ENCODE data around the gene CACNB2. TPM values are rescaled to one million over a fixed set of nuclear protein-coding genes. Genes with fewer than 3 reads are reported as not detected.

Gene CACNB2
- total RNA-seq, 1 experiment from 2014 or later = not detected

- H3K27me3 Mint-ChIP-seq (ENCODE audit: unreplicated experiment) = no peaks in the 10 kb centered on the region
- no peaks in the 10 kb centered on the region for H3K36me3 Mint-ChIP-seq (ENCODE audit: insufficient read depth, unreplicated experiment)
- intact Hi-C loops (cut with micrococcal nuclease; ENCODE audit: unreplicated experiment) = no loop called here
- BruUV-seq (replicated peaks) = no TSS peak
- CTCF ChIA-PET = no interaction called here
- DNase-seq = no peak
- H3K4me3 Mint-ChIP-seq (ENCODE audit: low read depth, unreplicated experiment) = no peak overlapping the region
- no peaks in the 10 kb centered on the region for H3K4me1 Mint-ChIP-seq (ENCODE audit: low read depth, unreplicated experiment)
- H3K9me3 Mint-ChIP-seq (ENCODE audit: low read depth, unreplicated experiment) = no peaks in the 10 kb centered on the region
- no peak for TF ChIP-seq CTCF (IDR thresholded peaks at IDR 0.05; ENCODE audit: unreplicated experiment)
- H3K27ac Mint-ChIP-seq (ENCODE audit: unreplicated experiment) = no peak overlapping the region
These were observed 414.3 kb downstream of the CACNB2 start for GRCh38 chr10:18554479-18554878.

GRCh38 chr10:18556522-18557147 lies 416.4 kb downstream of the CACNB2 start:
- Mint-ChIP-seq H3K27ac (ENCODE audit: unreplicated experiment) (no peak overlapping the region), H3K4me3 (ENCODE audit: low read depth, unreplicated experiment) (no peak overlapping the region)
- no TSS peak for BruUV-seq (replicated peaks)

GRCh38 chr10:18557960-18558359 lies 417.7 kb downstream of the CACNB2 start:
- H3K36me3 Mint-ChIP-seq (ENCODE audit: insufficient read depth, unreplicated experiment) = no peaks in the 10 kb centered on the region
- CTCF ChIA-PET = no interaction called here
- no peak for DNase-seq
- no peak for TF ChIP-seq CTCF (IDR thresholded peaks at IDR 0.05; ENCODE audit: unreplicated experiment)
- no peaks in the 10 kb centered on the region for H3K4me1 Mint-ChIP-seq (ENCODE audit: low read depth, unreplicated experiment)
- intact Hi-C loops (cut with micrococcal nuclease; ENCODE audit: unreplicated experiment) = no loop called here
- no TSS peak for BruUV-seq (replicated peaks)
- no peak overlapping the region for H3K4me3 Mint-ChIP-seq (ENCODE audit: low read depth, unreplicated experiment)
- no peaks in the 10 kb centered on the region for H3K27me3 Mint-ChIP-seq (ENCODE audit: unreplicated experiment)
- no peaks in the 10 kb centered on the region for H3K9me3 Mint-ChIP-seq (ENCODE audit: low read depth, unreplicated experiment)
- no peak overlapping the region for H3K27ac Mint-ChIP-seq (ENCODE audit: unreplicated experiment)

More at GRCh38 chr10:18556522-18557147, 416.4 kb downstream of the CACNB2 start:
- no peaks in the 10 kb centered on the region for H3K27me3 Mint-ChIP-seq (ENCODE audit: unreplicated experiment)
- no peak for DNase-seq
- intact Hi-C loops (cut with micrococcal nuclease; ENCODE audit: unreplicated experiment) = no loop called here
- H3K4me1 Mint-ChIP-seq (ENCODE audit: low read depth, unreplicated experiment) = no peaks in the 10 kb centered on the region
- TF ChIP-seq CTCF (IDR thresholded peaks at IDR 0.05; ENCODE audit: unreplicated experiment) = no peak
- H3K9me3 Mint-ChIP-seq (ENCODE audit: low read depth, unreplicated experiment) = no peaks in the 10 kb centered on the region
- no peaks in the 10 kb centered on the region for H3K36me3 Mint-ChIP-seq (ENCODE audit: insufficient read depth, unreplicated experiment)
- CTCF ChIA-PET = no interaction called here

GRCh38 chr10:18561861-18562551 lies 421.8 kb downstream of the CACNB2 start:
- Mint-ChIP-seq H3K27me3 (ENCODE audit: unreplicated experiment) (no peaks in the 10 kb centered on the region), H3K9me3 (ENCODE audit: low read depth, unreplicated experiment) (no peaks in the 10 kb centered on the region), H3K27ac (ENCODE audit: unreplicated experiment) (no peak overlapping the region), H3K36me3 (ENCODE audit: insufficient read depth, unreplicated experiment) (no peaks in the 10 kb centered on the region), H3K4me3 (ENCODE audit: low read depth, unreplicated experiment) (no peak overlapping the region), H3K4me1 (ENCODE audit: low read depth, unreplicated experiment) (no peaks in the 10 kb centered on the region)
- no peak for DNase-seq
- intact Hi-C loops (cut with micrococcal nuclease; ENCODE audit: unreplicated experiment) = no loop called here
- TF ChIP-seq CTCF (IDR thresholded peaks at IDR 0.05; ENCODE audit: unreplicated experiment) = no peak
- no TSS peak for BruUV-seq (replicated peaks)
- CTCF ChIA-PET = no interaction called here

Measured in Calu3 (cell line).